ENCODE measurements around the gene ARID2. TPM values are rescaled to one million over a fixed set of nuclear protein-coding genes. Genes with fewer than 3 reads are reported as not detected.

ARID2 gene
- total and polyA plus RNA-seq, 2 donors (not counting 1 experiment from before 2014, with no cell fraction given) = 5.0 to 49.2 TPM

DNA sequence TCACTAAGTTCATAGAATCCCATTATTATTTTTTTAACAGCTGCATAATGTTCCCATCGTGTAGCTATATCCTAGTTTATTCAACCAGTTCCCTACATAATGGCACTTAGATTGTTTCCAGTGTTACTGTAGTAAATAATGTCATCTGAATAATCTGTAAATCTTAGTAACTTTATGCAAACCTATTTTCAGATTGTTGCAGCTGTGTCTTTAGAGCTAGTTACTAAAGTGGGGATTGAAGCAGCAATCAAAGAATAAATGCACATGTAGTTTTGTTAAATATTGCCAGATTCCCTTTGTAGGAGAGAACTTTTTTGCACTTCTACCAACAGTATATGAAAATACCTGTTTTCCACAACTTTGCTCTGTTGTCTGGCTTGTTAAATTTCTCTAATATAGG, 13.1 kb downstream of the ARID2 start:
- peaks cover 20% of the 10 kb centered on the region for H4K20me1 ChIP-seq (ENCODE audit: control insufficient read depth, insufficient read depth, low read length, poor library complexity, severe bottlenecking)
- ChIA-PET CTCF (interaction anchor here (1.1 to 7.8 kb wide), 6 partner anchors 13 to 196 kb away, joined by 3 to 135 read pairs (median 7); partner anchors contain the start of gene ARID2), POLR2A (no interaction called here)
- no peak overlapping the region for H3K9ac ChIP-seq (ENCODE audit: low read length)
- intact Hi-C loops (cut with micrococcal nuclease) = no loop called here
- ATAC-seq (ENCODE audit: low read depth) = no peak
- no peak for DNase-seq
- Mint-ChIP-seq H3K4me3 (no peak overlapping the region), H3K4me1 (peaks cover 13% of the 10 kb centered on the region), H3K9me3 (ENCODE audit: insufficient read depth) (no peaks in the 10 kb centered on the region), H3K27me3 (no peaks in the 10 kb centered on the region), H3K27ac (no peak overlapping the region)
- H3K4me1 ChIP-seq (ENCODE audit: control insufficient read depth in 2 of 2, insufficient read depth in 2 of 2, low read length in 2 of 2) = peaks cover 0 to 4% of the 10 kb centered on the region in 2 donors
- TF ChIP-seq CTCF (IDR thresholded peaks at IDR 0.05) (no peak), EZH2 (IDR thresholded peaks at IDR 0.05; ENCODE audit: borderline replicate concordance, insufficient read depth, low read depth, low read length, poor library complexity, severe bottlenecking) (no peak)
- no peaks in the 10 kb centered on the region for H3K36me3 ChIP-seq (replicated peaks in 1 of 2; ENCODE audit: control extremely low read depth in 1 of 2, control insufficient read depth in 1 of 2, extremely low read depth in 1 of 2, insufficient read depth in 2 of 2, low read length in 1 of 2)
- H3K27ac ChIP-seq (ENCODE audit: low read length in 2 of 2) = no peak overlapping the region
- H3K27me3 ChIP-seq (replicated peaks in 1 of 4; ENCODE audit: control extremely low read depth in 1 of 4, control insufficient read depth in 3 of 4, insufficient read depth in 4 of 4, low read length in 3 of 4) = no peaks in the 10 kb centered on the region
- no CpG with 5 or more reads among the region's 1 CpG for WGBS (ENCODE audit: insufficient coverage)
- no peak overlapping the region for H2AFZ ChIP-seq (ENCODE audit: insufficient read depth, low read depth, low read length, poor library complexity, severe bottlenecking)
- H3K4me2 ChIP-seq (replicated peaks; ENCODE audit: low read depth, low read length, poor library complexity, severe bottlenecking) = no peak overlapping the region
- H3K79me2 ChIP-seq (ENCODE audit: control insufficient read depth, insufficient read depth, low read length) = peaks cover 96% of the 10 kb centered on the region
- H3K4me3 ChIP-seq (ENCODE audit: control extremely low read depth in 1 of 5, extremely low read depth in 1 of 5, insufficient read depth in 1 of 5, low read depth in 2 of 5, low read length in 4 of 5) = no peak overlapping the region
- peaks cover 2 to 4% (median 3%) of the 10 kb centered on the region in 3 donors for H3K9me3 ChIP-seq (ENCODE audit: control extremely low read depth in 1 of 3, control insufficient read depth in 2 of 3, insufficient read depth in 1 of 3, low read length in 2 of 3)

- Histone ChIP-seq H3K27me3 (replicated peaks in 1 of 4; ENCODE audit: control extremely low read depth in 1 of 4, control insufficient read depth in 3 of 4, insufficient read depth in 4 of 4, low read length in 3 of 4) (no peaks in the 10 kb centered on the region), H4K20me1 (ENCODE audit: control insufficient read depth, insufficient read depth, low read length, poor library complexity, severe bottlenecking) (peaks cover 27% of the 10 kb centered on the region), H3K79me2 (ENCODE audit: control insufficient read depth, insufficient read depth, low read length) (peaks cover 96% of the 10 kb centered on the region), H3K4me1 (ENCODE audit: control insufficient read depth in 2 of 2, insufficient read depth in 2 of 2, low read length in 2 of 2) (peaks cover 0 to 4% of the 10 kb centered on the region in 2 donors), H2AFZ (ENCODE audit: insufficient read depth, low read depth, low read length, poor library complexity, severe bottlenecking) (no peak overlapping the region), H3K4me2 (replicated peaks; ENCODE audit: low read depth, low read length, poor library complexity, severe bottlenecking) (no peak overlapping the region), H3K9ac (ENCODE audit: low read length) (no peak overlapping the region), H3K36me3 (replicated peaks in 1 of 2; ENCODE audit: control extremely low read depth in 1 of 2, control insufficient read depth in 1 of 2, extremely low read depth in 1 of 2, insufficient read depth in 2 of 2, low read length in 1 of 2) (no peaks in the 10 kb centered on the region), H3K27ac (ENCODE audit: low read length in 2 of 2) (no peak overlapping the region), H3K4me3 (ENCODE audit: control extremely low read depth in 1 of 5, extremely low read depth in 1 of 5, insufficient read depth in 1 of 5, low read depth in 2 of 5, low read length in 4 of 5) (no peak overlapping the region), H3K9me3 (ENCODE audit: control extremely low read depth in 1 of 3, control insufficient read depth in 2 of 3, insufficient read depth in 1 of 3, low read length in 2 of 3) (peaks cover 2 to 4% (median 3%) of the 10 kb centered on the region in 3 donors)
- WGBS (ENCODE audit: insufficient coverage) = 100% methylated on average over 2 of the region's 2 CpGs
- Mint-ChIP-seq H3K4me3 (no peak overlapping the region), H3K27ac (no peak overlapping the region), H3K27me3 (no peaks in the 10 kb centered on the region), H3K9me3 (ENCODE audit: insufficient read depth) (no peaks in the 10 kb centered on the region), H3K4me1 (peaks cover 13% of the 10 kb centered on the region)
- no peak for TF ChIP-seq EZH2 (IDR thresholded peaks at IDR 0.05; ENCODE audit: borderline replicate concordance, insufficient read depth, low read depth, low read length, poor library complexity, severe bottlenecking)
- TF ChIP-seq CTCF (IDR thresholded peaks at IDR 0.05) = no peak
- POLR2A ChIA-PET = no interaction called here
- no peak for ATAC-seq (ENCODE audit: low read depth)
- no peak for DNase-seq
- intact Hi-C loops (cut with micrococcal nuclease) = no loop called here
- CTCF ChIA-PET = interaction anchor here (0.7 to 7.8 kb wide), 8 partner anchors 13 to 197 kb away, joined by 3 to 135 read pairs (median 5); partner anchors contain the start of gene ARID2
Observed at GRCh38 chr12:45743247-45743646, 13.7 kb downstream of the ARID2 start.

Data from B cell (primary cell).